Measurements from ENCODE around the gene KCTD16.
A peak's percentile ranks its signal among the peaks of the same experiment; 100 is the strongest.

DNA sequence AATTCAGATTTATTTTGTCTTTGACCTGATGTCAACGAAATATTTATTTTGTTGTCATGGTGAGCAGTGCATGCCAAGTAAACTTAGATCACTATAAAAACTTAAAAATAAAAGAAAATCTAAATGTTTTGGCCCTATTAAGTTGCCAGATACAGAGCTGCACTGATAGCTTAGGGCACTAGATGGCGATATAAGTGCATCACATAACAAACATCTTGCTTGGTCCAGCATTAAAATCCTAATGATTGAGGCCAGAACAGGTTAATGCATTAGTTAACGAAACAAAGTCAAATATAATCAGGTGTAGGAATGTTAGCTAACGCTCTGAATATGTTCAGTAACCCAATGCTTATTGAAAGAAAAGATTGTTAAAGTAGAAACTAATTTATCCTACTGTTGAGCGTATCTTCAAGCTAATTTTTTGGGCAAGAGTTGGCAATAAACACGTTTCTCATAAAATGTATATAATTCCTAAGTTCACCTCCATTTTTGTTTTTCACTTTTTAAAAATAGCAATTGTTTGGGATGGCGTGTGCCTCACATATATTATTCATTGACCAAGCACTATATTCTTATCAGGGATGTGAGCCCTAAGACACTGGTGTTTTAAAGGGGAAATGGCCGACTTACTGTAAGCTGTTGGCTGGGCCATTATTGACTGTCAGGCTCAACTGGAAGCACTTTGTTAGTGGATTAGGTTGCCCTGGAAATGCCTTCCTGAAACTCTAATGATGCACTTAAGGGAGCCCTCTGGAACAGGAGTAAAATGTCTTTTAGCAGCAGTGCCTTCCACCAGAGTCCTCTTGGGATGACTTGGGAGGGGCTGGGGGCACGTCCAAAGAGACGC is 33.3 kb downstream of the KCTD16 start:
- TF ChIP-seq POLR2A (IDR thresholded peaks at IDR 0.05) = no peak
- TF ChIP-seq, protein P1, sequence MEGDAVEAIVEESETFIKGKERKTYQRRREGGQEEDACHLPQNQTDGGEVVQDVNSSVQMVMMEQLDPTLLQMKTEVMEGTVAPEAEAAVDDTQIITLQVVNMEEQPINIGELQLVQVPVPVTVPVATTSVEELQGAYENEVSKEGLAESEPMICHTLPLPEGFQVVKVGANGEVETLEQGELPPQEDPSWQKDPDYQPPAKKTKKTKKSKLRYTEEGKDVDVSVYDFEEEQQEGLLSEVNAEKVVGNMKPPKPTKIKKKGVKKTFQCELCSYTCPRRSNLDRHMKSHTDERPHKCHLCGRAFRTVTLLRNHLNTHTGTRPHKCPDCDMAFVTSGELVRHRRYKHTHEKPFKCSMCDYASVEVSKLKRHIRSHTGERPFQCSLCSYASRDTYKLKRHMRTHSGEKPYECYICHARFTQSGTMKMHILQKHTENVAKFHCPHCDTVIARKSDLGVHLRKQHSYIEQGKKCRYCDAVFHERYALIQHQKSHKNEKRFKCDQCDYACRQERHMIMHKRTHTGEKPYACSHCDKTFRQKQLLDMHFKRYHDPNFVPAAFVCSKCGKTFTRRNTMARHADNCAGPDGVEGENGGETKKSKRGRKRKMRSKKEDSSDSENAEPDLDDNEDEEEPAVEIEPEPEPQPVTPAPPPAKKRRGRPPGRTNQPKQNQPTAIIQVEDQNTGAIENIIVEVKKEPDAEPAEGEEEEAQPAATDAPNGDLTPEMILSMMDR (IDR thresholded peaks at IDR 0.05) = peak; percentile 80 to 97 (median 92)

Measured in body of pancreas (tissue), 4 donors.